ENCODE data around the gene ZBTB34.

GRCh38 chr9:126864771-126865170 is 4.3 kb downstream of the ZBTB34 start:
- TF ChIP-seq POLR2AphosphoS5 (IDR thresholded peaks at IDR 0.05; ENCODE audit: low read depth, low read length) = no peak
- TF ChIP-seq TAF1 (IDR thresholded peaks at IDR 0.05; ENCODE audit: borderline replicate concordance, low read depth, low read length) = no peak

Measured in GM12892 (cell line).